Measurements from ENCODE around the gene ID4. TPM values are rescaled to one million over a fixed set of nuclear protein-coding genes. Genes with fewer than 3 reads are reported as not detected.
A peak's percentile ranks its signal among the peaks of the same experiment; 100 is the strongest.

ID4 gene
- total RNA-seq, 4 donors from 2014 or later, result 5.7 to 54.7 (median 9.7) TPM

DNA sequence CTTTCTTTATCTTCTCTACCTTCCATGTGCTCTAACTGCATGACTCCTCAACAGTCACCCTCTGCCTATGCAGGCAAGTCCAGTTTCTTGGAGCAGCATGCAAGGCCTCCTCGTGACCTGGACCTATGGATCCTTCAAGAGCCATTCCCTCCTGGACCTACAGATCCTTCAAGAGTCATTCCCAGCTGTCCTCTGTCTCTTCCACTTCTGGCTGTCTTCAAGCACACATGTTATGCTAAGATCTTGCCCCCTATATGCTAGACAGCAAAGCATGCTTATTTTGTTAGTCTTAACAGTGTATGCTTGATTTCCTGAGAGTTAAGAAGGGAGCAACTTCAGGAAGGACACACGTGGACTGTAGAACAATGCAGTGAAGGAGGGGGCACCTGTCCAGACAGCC is 7.5 kb downstream of the ID4 start:
- Histone ChIP-seq H3K36me3 (no peaks in the 10 kb centered on the region), H3K27me3 (peaks cover 19% of the 10 kb centered on the region), H3K4me1 (peaks cover 0 to 3% (median under 1%) of the 10 kb centered on the region in 4 donors), H3K9me3 (no peaks in the 10 kb centered on the region), H3K4me3 (no peak overlapping the region), H3K27ac (no peak overlapping the region)
- no peak for TF ChIP-seq EP300 (IDR thresholded peaks at IDR 0.05; ENCODE audit: low read depth)
- TF ChIP-seq POLR2AphosphoS5 (IDR thresholded peaks at IDR 0.05), result no peak
- TF ChIP-seq POLR2A (IDR thresholded peaks at IDR 0.05), result no peak
- TF ChIP-seq, protein P1, sequence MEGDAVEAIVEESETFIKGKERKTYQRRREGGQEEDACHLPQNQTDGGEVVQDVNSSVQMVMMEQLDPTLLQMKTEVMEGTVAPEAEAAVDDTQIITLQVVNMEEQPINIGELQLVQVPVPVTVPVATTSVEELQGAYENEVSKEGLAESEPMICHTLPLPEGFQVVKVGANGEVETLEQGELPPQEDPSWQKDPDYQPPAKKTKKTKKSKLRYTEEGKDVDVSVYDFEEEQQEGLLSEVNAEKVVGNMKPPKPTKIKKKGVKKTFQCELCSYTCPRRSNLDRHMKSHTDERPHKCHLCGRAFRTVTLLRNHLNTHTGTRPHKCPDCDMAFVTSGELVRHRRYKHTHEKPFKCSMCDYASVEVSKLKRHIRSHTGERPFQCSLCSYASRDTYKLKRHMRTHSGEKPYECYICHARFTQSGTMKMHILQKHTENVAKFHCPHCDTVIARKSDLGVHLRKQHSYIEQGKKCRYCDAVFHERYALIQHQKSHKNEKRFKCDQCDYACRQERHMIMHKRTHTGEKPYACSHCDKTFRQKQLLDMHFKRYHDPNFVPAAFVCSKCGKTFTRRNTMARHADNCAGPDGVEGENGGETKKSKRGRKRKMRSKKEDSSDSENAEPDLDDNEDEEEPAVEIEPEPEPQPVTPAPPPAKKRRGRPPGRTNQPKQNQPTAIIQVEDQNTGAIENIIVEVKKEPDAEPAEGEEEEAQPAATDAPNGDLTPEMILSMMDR (IDR thresholded peaks at IDR 0.05), result no peak
- no peak for DNase-seq
- intact Hi-C loops (cut with DNase I; ENCODE audit: low total_unique reads), result no loop called here
- in situ Hi-C loops (cut with MboI; ENCODE audit: low pct_ligation_motif_present in 1 of 4, low pct_unique_long_range_greater_than_20kb in 1 of 4, low sequenced_read_pairs in 3 of 4), result no loop called here
- 85 to 100% methylated on average over 1 to 2 of the region's 2 CpGs for WGBS, 2 donors (ENCODE audit: low coverage in 1 of 2)

GRCh38 chr6:19845266-19846041 is 8.3 kb downstream of the ID4 start:
- H3K9me3 ChIP-seq, result no peaks in the 10 kb centered on the region
- intact Hi-C loops (cut with DNase I; ENCODE audit: low total_unique reads), result no loop called here
- in situ Hi-C loops (cut with MboI; ENCODE audit: low pct_ligation_motif_present in 1 of 4, low pct_unique_long_range_greater_than_20kb in 1 of 4, low sequenced_read_pairs in 3 of 4), result no loop called here
- no peak for DNase-seq
- WGBS, 2 donors (ENCODE audit: low coverage in 1 of 2), result 84 to 88% methylated on average over 8 to 10 of the region's 10 CpGs
- no peaks in the 10 kb centered on the region for H3K36me3 ChIP-seq
- no peak overlapping the region for H3K4me3 ChIP-seq
- TF ChIP-seq EP300 (IDR thresholded peaks at IDR 0.05; ENCODE audit: low read depth) (no peak), POLR2AphosphoS5 (IDR thresholded peaks at IDR 0.05) (no peak), POLR2A (IDR thresholded peaks at IDR 0.05) (no peak)
- TF ChIP-seq, protein P1 (IDR thresholded peaks at IDR 0.05), result no peak
- H3K4me1 ChIP-seq, result no peaks in the 10 kb centered on the region
- no peak overlapping the region for H3K27ac ChIP-seq
- peaks cover 11% of the 10 kb centered on the region for H3K27me3 ChIP-seq

GRCh38 chr6:19848465-19849029 is 11.4 kb downstream of the ID4 start:
- no peaks in the 10 kb centered on the region for H3K9me3 ChIP-seq
- intact Hi-C loops (cut with DNase I; ENCODE audit: low total_unique reads) (no loop called here), in situ Hi-C loops (cut with MboI; ENCODE audit: low pct_ligation_motif_present in 1 of 4, low pct_unique_long_range_greater_than_20kb in 1 of 4, low sequenced_read_pairs in 3 of 4) (no loop called here)
- H3K27me3 ChIP-seq, result peaks cover 5% of the 10 kb centered on the region
- peaks cover 0 to 8% (median 5%) of the 10 kb centered on the region in 4 donors for H3K4me1 ChIP-seq
- TF ChIP-seq, protein P1 (IDR thresholded peaks at IDR 0.05), result no peak
- TF ChIP-seq POLR2A (IDR thresholded peaks at IDR 0.05) (no peak), POLR2AphosphoS5 (IDR thresholded peaks at IDR 0.05) (no peak), EP300 (IDR thresholded peaks at IDR 0.05; ENCODE audit: low read depth) (no peak)
- H3K27ac ChIP-seq, result peak overlapping the region in 1 of 4 donors; percentile 2
- H3K4me3 ChIP-seq, result no peak overlapping the region
- H3K36me3 ChIP-seq, result no peaks in the 10 kb centered on the region
- no peak for DNase-seq
- WGBS, 2 donors (ENCODE audit: low coverage in 1 of 2), result 75 to 76% methylated on average over 1 to 2 of the region's 2 CpGs

DNA sequence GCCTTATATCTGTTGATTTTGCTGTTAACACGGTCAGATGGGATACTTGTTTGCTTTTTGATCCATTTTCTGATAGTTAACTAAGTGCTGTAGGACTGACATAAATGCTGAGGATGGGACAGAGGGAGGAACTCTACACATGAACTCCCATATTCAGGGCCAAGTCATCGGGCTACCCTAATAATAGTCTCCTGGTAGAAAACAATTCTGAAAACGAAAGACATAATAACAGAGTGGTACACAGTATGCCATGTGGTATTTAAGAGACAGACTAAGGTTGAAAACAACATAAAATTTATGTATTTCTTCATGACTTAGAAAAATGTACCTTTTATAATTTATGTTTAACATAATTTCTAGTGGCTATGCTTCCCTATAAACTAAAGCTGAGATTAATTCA is 12.0 kb downstream of the ID4 start:
- Histone ChIP-seq H3K27me3 (peaks cover 1% of the 10 kb centered on the region), H3K9me3 (no peaks in the 10 kb centered on the region), H3K36me3 (no peaks in the 10 kb centered on the region), H3K27ac (no peak overlapping the region), H3K4me3 (no peak overlapping the region), H3K4me1 (peaks cover 0 to 8% (median 5%) of the 10 kb centered on the region in 4 donors)
- intact Hi-C loops (cut with DNase I; ENCODE audit: low total_unique reads), result no loop called here
- WGBS, 2 donors (ENCODE audit: low coverage in 1 of 2), result 41 to 68% methylated on average over 3 of the region's 3 CpGs
- no peak for DNase-seq
- TF ChIP-seq POLR2A (IDR thresholded peaks at IDR 0.05), result no peak
- no peak for TF ChIP-seq EP300 (IDR thresholded peaks at IDR 0.05; ENCODE audit: low read depth)
- TF ChIP-seq POLR2AphosphoS5 (IDR thresholded peaks at IDR 0.05), result no peak
- TF ChIP-seq, protein P1 (IDR thresholded peaks at IDR 0.05), result no peak
- in situ Hi-C loops (cut with MboI; ENCODE audit: low pct_ligation_motif_present in 1 of 4, low pct_unique_long_range_greater_than_20kb in 1 of 4, low sequenced_read_pairs in 3 of 4), result no loop called here
